RWPE1 (cell line): ENCODE measurements around the gene PCNX2.
"Not testable (repeated sequence)": the region's sequence is repeated elsewhere in the genome, so short reads cannot be mapped to it uniquely, and the experiment has no call there.

Experiments
- CTCF ChIA-PET: fragments of 350-600 bp; sonication (Branson Sonifier 250); formaldehyde crosslinking; extraction: SDS; loops from one replicate; lab custom pipeline; 2021; lab: Yijun Ruan, JAX
- POLR2A ChIA-PET: fragments of 400-600 bp; formaldehyde crosslinking; extraction: SDS; loops from one replicate; lab custom pipeline; 2020; ENCODE audit warnings: antibody characterized with exemption; ENCODE audit not compliant: low non-redundant PET; lab: Yijun Ruan, JAX
- DNase-seq: peaks from one replicate; pipeline ENCODE4 v3.0.0; 2012; ENCODE audit warnings: low spot score
- H3K27ac ChIP-seq: fragments of 450-650 bp; 2 replicates; pipeline ENCODE4 v1.5.1; 2017
- CTCF ChIP-seq: fragments of 450-650 bp; conservative IDR thresholded peaks from 2 replicates; pipeline ENCODE4 v1.5.1; 2017; ENCODE audit warnings: low read depth, mild to moderate bottlenecking

PCNX2 gene

GRCh38 chr1:233113009-233113879, 182.3 kb downstream of the PCNX2 start:
- POLR2A ChIA-PET = interaction anchor here (0.6 kb wide), 2 partner anchors 17 to 98 kb away, joined by 3 to 6 read pairs; no protein-coding TSS in a partner anchor
- CTCF ChIA-PET = interaction anchor here (0.5 to 0.7 kb wide), 2 partner anchors 12 to 209 kb away, joined by 3 read pairs; no protein-coding TSS in a partner anchor
- peak; percentile 85 for DNase-seq
- TF ChIP-seq CTCF = no peak
- peak overlapping the region; percentile 92 for H3K27ac ChIP-seq

GRCh38 chr1:233112186-233113008, 183.1 kb downstream of the PCNX2 start:
- no peak for DNase-seq
- no peak for TF ChIP-seq CTCF
- ChIA-PET CTCF (no interaction called here), POLR2A (interaction anchor here (0.6 kb wide), 1 partner anchor 18 kb away, joined by 6 read pairs; no protein-coding TSS in a partner anchor)
- peak overlapping the region; percentile 92 for H3K27ac ChIP-seq

- H3K27ac ChIP-seq = peak overlapping the region; percentile 92
- POLR2A ChIA-PET = no interaction called here
- CTCF ChIA-PET = no interaction called here
- TF ChIP-seq CTCF = no peak
- no peak for DNase-seq
Observed at GRCh38 chr1:233111731-233112130, 183.8 kb downstream of the PCNX2 start.

- TF ChIP-seq CTCF = no peak
- no peak for DNase-seq
- CTCF ChIA-PET = no interaction called here
- H3K27ac ChIP-seq = no peak overlapping the region
- POLR2A ChIA-PET = no interaction called here
Observed at GRCh38 chr1:233109096-233109495, 186.4 kb downstream of the PCNX2 start.

- H3K27ac ChIP-seq = peak overlapping the region; percentile 44; the same call in 1 of the 2 replicates
- CTCF ChIA-PET, DNase-seq, POLR2A ChIA-PET: not testable (repeated sequence)
Observed at GRCh38 chr1:233107716-233108130, 187.8 kb downstream of the PCNX2 start.

- DNase-seq = no peak
- no peak overlapping the region for H3K27ac ChIP-seq
- no peak for TF ChIP-seq CTCF
- ChIA-PET CTCF (no interaction called here), POLR2A (no interaction called here)
Observed at GRCh38 chr1:233107130-233107660, 188.3 kb downstream of the PCNX2 start.
